Measurements from ENCODE around the gene DALRD3. TPM values are rescaled to one million over a fixed set of nuclear protein-coding genes. Genes with fewer than 3 reads are reported as not detected.
A peak's percentile ranks its signal among the peaks of the same experiment; 100 is the strongest.

DALRD3 gene
- total and polyA plus RNA-seq, 2 donors (not counting 1 experiment from before 2014, with no cell fraction given), result 57.2 to 82.6 TPM

DNA sequence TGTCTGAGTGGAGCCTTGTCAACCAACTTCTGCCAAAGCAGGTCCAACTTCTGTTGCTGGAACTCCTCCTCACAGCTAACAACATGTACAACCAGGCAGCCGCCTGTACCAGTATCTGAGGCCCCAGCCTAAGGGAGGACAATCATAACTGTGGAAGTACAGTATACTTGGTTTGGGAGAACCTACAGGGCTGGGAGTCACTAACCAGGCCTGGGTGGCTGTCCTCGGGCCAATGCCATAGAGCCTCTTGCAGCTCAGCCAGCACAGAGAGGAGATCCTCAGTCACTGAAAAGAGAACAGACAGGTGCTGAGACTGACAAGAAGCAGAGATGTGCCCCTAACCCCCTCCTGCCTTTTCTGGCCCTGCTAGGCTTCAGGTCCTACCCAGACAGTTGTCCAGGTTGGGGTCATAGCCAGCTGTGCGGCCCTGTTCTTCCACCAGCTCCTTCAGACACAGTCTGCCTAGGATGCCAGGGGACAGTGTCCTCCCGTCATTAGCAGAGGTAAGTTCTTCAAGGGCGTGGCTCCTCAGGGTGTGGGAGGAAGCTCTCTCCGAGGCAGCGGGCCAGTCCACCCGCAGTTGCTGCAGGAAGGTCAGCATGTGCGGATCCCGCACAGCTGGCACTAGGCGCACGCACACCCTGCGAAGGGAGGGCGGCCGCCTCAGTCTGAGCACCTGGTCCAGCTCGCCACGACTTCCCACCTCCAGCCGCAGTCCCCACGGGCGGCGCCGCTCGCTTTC is 980 bp downstream of the DALRD3 start:
- peak overlapping the region; percentile 70 to 89 (median 82) for H3K4me3 ChIP-seq (ENCODE audit: control extremely low read depth in 1 of 5, extremely low read depth in 1 of 5, insufficient read depth in 1 of 5, low read depth in 2 of 5, low read length in 4 of 5)
- Mint-ChIP-seq H3K27me3 (no peaks in the 10 kb centered on the region), H3K4me1 (peaks cover 44% of the 10 kb centered on the region), H3K4me3 (peak overlapping the region; percentile 93), H3K27ac (peak overlapping the region; percentile 77), H3K9me3 (ENCODE audit: insufficient read depth) (no peaks in the 10 kb centered on the region)
- H3K4me1 ChIP-seq (ENCODE audit: control insufficient read depth in 2 of 2, insufficient read depth in 2 of 2, low read length in 2 of 2), result peaks cover 24 to 34% of the 10 kb centered on the region in 2 donors
- DNase-seq (peak; percentile 37), ATAC-seq (ENCODE audit: low read depth) (no peak)
- H3K9me3 ChIP-seq (ENCODE audit: control extremely low read depth in 1 of 3, control insufficient read depth in 2 of 3, insufficient read depth in 1 of 3, low read length in 2 of 3), result no peaks in the 10 kb centered on the region
- CTCF ChIA-PET, result interaction anchor here (1.2 to 2.2 kb wide), 6 partner anchors 8 to 31 kb away, joined by 4 to 13 read pairs (median 6); partner anchors contain the start of genes IMPDH2, P4HTM and WDR6
- peaks cover 38% of the 10 kb centered on the region for H3K79me2 ChIP-seq (ENCODE audit: control insufficient read depth, insufficient read depth, low read length)
- peak overlapping the region; percentile 91 for H3K4me2 ChIP-seq (replicated peaks; ENCODE audit: low read depth, low read length, poor library complexity, severe bottlenecking)
- peak overlapping the region; percentile 82 for H3K9ac ChIP-seq (ENCODE audit: low read length)
- intact Hi-C loops (cut with micrococcal nuclease), result no loop called here
- WGBS (ENCODE audit: insufficient coverage), result 9% methylated on average over 22 of the region's 23 CpGs
- peak overlapping the region; percentile 87 for H2AFZ ChIP-seq (ENCODE audit: insufficient read depth, low read depth, low read length, poor library complexity, severe bottlenecking)
- peaks cover 1 to 32% of the 10 kb centered on the region in 2 experiments for H3K36me3 ChIP-seq (replicated peaks in 1 of 2; ENCODE audit: control extremely low read depth in 1 of 2, control insufficient read depth in 1 of 2, extremely low read depth in 1 of 2, insufficient read depth in 2 of 2, low read length in 1 of 2)
- H3K27me3 ChIP-seq (replicated peaks in 1 of 4; ENCODE audit: control extremely low read depth in 1 of 4, control insufficient read depth in 3 of 4, insufficient read depth in 4 of 4, low read length in 3 of 4), result no peaks in the 10 kb centered on the region
- TF ChIP-seq EZH2 (IDR thresholded peaks at IDR 0.05; ENCODE audit: borderline replicate concordance, insufficient read depth, low read depth, low read length, poor library complexity, severe bottlenecking), result no peak
- TF ChIP-seq CTCF (IDR thresholded peaks at IDR 0.05), result no peak
- peak overlapping the region; percentile 27 to 73 for H3K27ac ChIP-seq (ENCODE audit: low read length in 2 of 2)
- POLR2A ChIA-PET, result interaction anchor here (0.6 to 6.4 kb wide), 7 partner anchors 8 to 1072 kb away, joined by 3 to 116 read pairs (median 4); partner anchors contain the start of genes QRICH1, RBM5, USP19 and WDR6
- H4K20me1 ChIP-seq (ENCODE audit: control insufficient read depth, insufficient read depth, low read length, poor library complexity, severe bottlenecking), result peaks cover 34% of the 10 kb centered on the region
